Pancreas (tissue), 10 donors: ENCODE results near the gene ZNF423. TPM values are rescaled to one million over a fixed set of nuclear protein-coding genes. Genes with fewer than 3 reads are reported as not detected.
A peak's percentile ranks its signal among the peaks of the same experiment; 100 is the strongest.

Experiments used
- ATAC-seq, 4 donors: fragments of 200-7000 bp; cut with Tn5 transposase; one replicate each; pipeline versions ENCODE4 v1.8.0 to v1.9.1; 2020; ENCODE audit warnings: mild to moderate bottlenecking in 4 of 4, moderate library complexity in 4 of 4
- DNase-seq, 6 donors: peaks; one replicate each; pipeline ENCODE4 v3.0.0-alpha.2; 2020
- FAIRE-seq: peaks from 2 replicates; lab custom pipeline; 2012; peaks lifted over from hg19 to GRCh38; lab: Jason Lieb, UNC
- H3K27ac ChIP-seq, 4 donors: fragments of 200-600 bp; sonication (generic); 1 replicate in 3 of 4; 2 replicates in 1 of 4; pipeline versions ENCODE4 v1.5.0 to v1.8.0; 2020
- H3K27me3 ChIP-seq, 4 donors: fragments of 200-600 bp; one replicate each; pipeline ENCODE4 v1.8.0; 2021
- H3K36me3 ChIP-seq, 3 donors: fragments of 200-600 bp; sonication (generic) in 1 of 3; one replicate each; pipeline versions ENCODE4 v1.5.0 to v1.8.0; 2020 to 2021
- H3K4me1 ChIP-seq, 3 donors: fragments of 200-600 bp; one replicate each; pipeline ENCODE4 v1.8.0; 2021
- H3K4me3 ChIP-seq, 4 donors: fragments of 200-600 bp; sonication (generic) in 2 of 4; one replicate each; pipeline versions ENCODE4 v1.5.0 to v1.8.0; 2020 to 2021
- H3K9me3 ChIP-seq, 4 donors: fragments of 200-600 bp; one replicate each; pipeline ENCODE4 v1.8.0; 2021
- WGBS, 2 donors: extraction: QIAGEN DNeasy Blood & Tissue Kit; methylation state at CpG; one replicate each; pipeline ENCODE4 v1.1.7; 2013; 5-methylcytosine and 5-hydroxymethylcytosine counted together
- intact Hi-C, 3 donors: fragments of 100-400 bp; cut with DNase I; formaldehyde crosslinking; loops; one replicate each; pipeline versions ENCODE4 v1.11.1 to v1.14.2; 2022
- polyA plus RNA-seq, 2 donors: library from polyadenylated mRNA; stranded (reverse); fragments of 200-250 nt; gene quantifications; one replicate each; pipeline ENCODE4 v1.2.3, GENCODE V29; 2013
- total RNA-seq, 6 donors: library from RNA; stranded (reverse); fragmentation: NEBNext Ultra II Directional in 4 of 6; extraction: Animal tissue kit (Norgen Biotek cat#: 25700) in 4 of 6; gene quantifications; one replicate each; pipeline versions ENCODE4 v1.2.1 to v1.2.4, GENCODE V29; 2021 to 2023
- TF ChIP-seq, protein P1 (sequence below), 4 donors: fragments of 200-600 bp; sonication (generic) in 3 of 4; IDR thresholded peaks; one replicate each; pipeline versions ENCODE4 v1.5.0 to v1.8.0; 2021; ENCODE audit warnings: antibody characterized with exemption in 4 of 4
- donor health status: healthy with polysubstance abuse.
- donor health status: DM: no; HTN: no; CAD: no; lungs with moderate emphysema.
- donor health status: DM: no; HTN: no; CAD: no.
- donor health status: control.
- donor health status: control.
- donor health status: Bipolar disorder and iron deficiency.
- donor health status: DM: yes; HTN: yes; CAD: no.
- donor health status: DM: no; HTN: no; CAD: no.
- donor health status: DM: no; HTN: no; CAD: no.
- donor health status: DM: yes; HTN: yes; CAD: no.

The ZNF423 gene
- total and polyA plus RNA-seq, 8 donors: 0.61 to 5.1 (median 3.0) TPM

DNA sequence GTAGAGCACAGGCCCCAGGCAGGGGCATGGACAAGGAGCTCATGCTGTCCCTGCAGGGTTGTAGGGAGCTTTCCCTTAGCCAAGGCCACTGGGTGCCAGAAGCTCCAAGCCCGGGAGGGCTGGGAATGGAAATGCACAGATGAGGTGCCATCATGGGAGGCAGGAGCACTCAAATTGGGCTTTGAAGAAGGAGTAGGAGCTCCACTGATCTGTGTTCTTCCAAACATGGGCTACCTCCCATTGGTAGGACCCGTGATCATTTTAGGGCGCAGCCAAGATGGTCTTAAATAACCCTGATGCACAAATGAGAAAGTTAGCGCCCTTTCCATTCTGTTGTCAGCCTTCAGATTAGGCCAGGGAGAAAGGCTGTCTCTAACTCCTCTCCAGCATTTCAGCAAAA, 201.5 kb downstream of the ZNF423 start:
- H3K9me3 ChIP-seq: no peaks in the 10 kb centered on the region
- H3K27me3 ChIP-seq: no peaks in the 10 kb centered on the region
- ATAC-seq (no peak), FAIRE-seq (no peak), DNase-seq (no peak)
- H3K36me3 ChIP-seq: no peaks in the 10 kb centered on the region
- no peak overlapping the region for H3K4me3 ChIP-seq
- H3K4me1 ChIP-seq: no peaks in the 10 kb centered on the region
- TF ChIP-seq, protein P1, sequence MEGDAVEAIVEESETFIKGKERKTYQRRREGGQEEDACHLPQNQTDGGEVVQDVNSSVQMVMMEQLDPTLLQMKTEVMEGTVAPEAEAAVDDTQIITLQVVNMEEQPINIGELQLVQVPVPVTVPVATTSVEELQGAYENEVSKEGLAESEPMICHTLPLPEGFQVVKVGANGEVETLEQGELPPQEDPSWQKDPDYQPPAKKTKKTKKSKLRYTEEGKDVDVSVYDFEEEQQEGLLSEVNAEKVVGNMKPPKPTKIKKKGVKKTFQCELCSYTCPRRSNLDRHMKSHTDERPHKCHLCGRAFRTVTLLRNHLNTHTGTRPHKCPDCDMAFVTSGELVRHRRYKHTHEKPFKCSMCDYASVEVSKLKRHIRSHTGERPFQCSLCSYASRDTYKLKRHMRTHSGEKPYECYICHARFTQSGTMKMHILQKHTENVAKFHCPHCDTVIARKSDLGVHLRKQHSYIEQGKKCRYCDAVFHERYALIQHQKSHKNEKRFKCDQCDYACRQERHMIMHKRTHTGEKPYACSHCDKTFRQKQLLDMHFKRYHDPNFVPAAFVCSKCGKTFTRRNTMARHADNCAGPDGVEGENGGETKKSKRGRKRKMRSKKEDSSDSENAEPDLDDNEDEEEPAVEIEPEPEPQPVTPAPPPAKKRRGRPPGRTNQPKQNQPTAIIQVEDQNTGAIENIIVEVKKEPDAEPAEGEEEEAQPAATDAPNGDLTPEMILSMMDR (IDR thresholded peaks at IDR 0.05): no peak
- intact Hi-C loops: no loop called here
- H3K27ac ChIP-seq: no peak overlapping the region
- 91 to 96% methylated on average over 4 of the region's 4 CpGs for WGBS, 2 donors

GRCh38 chr16:49653577-49653976, 202.3 kb downstream of the ZNF423 start:
- FAIRE-seq: no peak
- intact Hi-C loops: no loop called here
- H3K9me3 ChIP-seq: no peaks in the 10 kb centered on the region
- no peak overlapping the region for H3K4me3 ChIP-seq
- no peak for ATAC-seq
- WGBS, 2 donors: 92 to 94% methylated on average over 1 of the region's 1 CpG
- no peaks in the 10 kb centered on the region for H3K36me3 ChIP-seq
- H3K4me1 ChIP-seq: no peaks in the 10 kb centered on the region
- H3K27ac ChIP-seq: no peak overlapping the region
- DNase-seq: peak in 1 of 6 donors; percentile 7
- TF ChIP-seq, protein P1 (IDR thresholded peaks at IDR 0.05): no peak
- no peaks in the 10 kb centered on the region for H3K27me3 ChIP-seq

DNA sequence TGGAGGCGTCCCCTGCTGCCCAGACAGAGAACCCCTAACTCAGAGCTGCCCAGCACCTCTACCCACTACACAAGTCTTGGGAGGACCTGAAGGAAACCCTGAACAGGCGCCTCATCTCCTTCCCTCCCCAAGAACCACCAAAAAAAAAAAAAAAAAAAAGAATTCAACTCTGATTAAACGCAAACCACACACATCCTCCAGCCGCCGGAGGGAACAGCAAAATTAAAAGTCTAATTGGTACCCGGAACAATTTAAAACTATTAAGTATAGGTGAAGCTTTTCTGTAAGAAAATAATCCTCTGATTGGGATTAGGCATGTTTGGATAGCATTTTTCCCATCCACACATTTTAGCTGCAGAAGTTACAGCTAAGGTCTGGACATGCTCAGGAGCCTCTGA, 202.7 kb downstream of the ZNF423 start:
- H3K4me1 ChIP-seq: no peaks in the 10 kb centered on the region
- DNase-seq (no peak), ATAC-seq (no peak), FAIRE-seq (no peak)
- no peak overlapping the region for H3K4me3 ChIP-seq
- intact Hi-C loops: no loop called here
- TF ChIP-seq, protein P1 (IDR thresholded peaks at IDR 0.05): no peak
- no peaks in the 10 kb centered on the region for H3K27me3 ChIP-seq
- H3K9me3 ChIP-seq: no peaks in the 10 kb centered on the region
- no peaks in the 10 kb centered on the region for H3K36me3 ChIP-seq
- WGBS, 2 donors: 73 to 79% methylated on average over 6 of the region's 6 CpGs
- H3K27ac ChIP-seq: no peak overlapping the region

GRCh38 chr16:49652456-49653172, 203.3 kb downstream of the ZNF423 start:
- Histone ChIP-seq H3K4me1 (no peaks in the 10 kb centered on the region), H3K9me3 (no peaks in the 10 kb centered on the region), H3K36me3 (no peaks in the 10 kb centered on the region), H3K27me3 (no peaks in the 10 kb centered on the region), H3K27ac (no peak overlapping the region), H3K4me3 (no peak overlapping the region)
- intact Hi-C loops: no loop called here
- TF ChIP-seq, protein P1 (IDR thresholded peaks at IDR 0.05): no peak
- DNase-seq: peak in 1 of 6 donors; percentile 35
- peak in 2 of 4 donors; percentile 24 to 59 for ATAC-seq
- FAIRE-seq: no peak
- 72 to 77% methylated on average over 23 of the region's 23 CpGs for WGBS, 2 donors

DNA sequence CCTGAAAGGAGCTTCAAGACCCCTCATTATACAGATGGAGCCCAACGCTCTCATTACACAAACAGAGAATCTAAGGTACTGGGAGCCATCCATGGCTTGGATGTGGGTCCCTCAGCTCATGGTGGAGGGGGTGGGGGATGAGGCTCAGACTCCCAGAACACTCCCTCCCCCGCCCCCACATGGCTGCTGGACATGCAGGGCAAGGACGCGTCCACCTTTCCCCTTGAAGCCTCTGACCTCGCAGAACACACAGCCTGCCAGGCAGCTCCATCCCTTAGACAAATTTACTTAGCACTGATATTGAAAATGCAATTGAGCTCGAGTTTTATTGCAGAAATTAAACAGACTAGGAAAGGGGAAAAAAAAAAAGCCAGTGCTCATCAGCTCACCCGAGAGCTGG, 203.9 kb downstream of the ZNF423 start:
- H3K4me1 ChIP-seq: no peaks in the 10 kb centered on the region
- H3K9me3 ChIP-seq: no peaks in the 10 kb centered on the region
- H3K4me3 ChIP-seq: no peak overlapping the region
- H3K36me3 ChIP-seq: no peaks in the 10 kb centered on the region
- intact Hi-C loops: no loop called here
- TF ChIP-seq, protein P1 (IDR thresholded peaks at IDR 0.05): no peak
- FAIRE-seq: no peak
- ATAC-seq: no peak
- H3K27ac ChIP-seq: no peak overlapping the region
- DNase-seq: no peak
- 51 to 58% methylated on average over 7 of the region's 7 CpGs for WGBS, 2 donors
- no peaks in the 10 kb centered on the region for H3K27me3 ChIP-seq
